IMR-90 (cell line): Measurements from ENCODE around the gene KCNK15. TPM values are rescaled to one million over a fixed set of nuclear protein-coding genes. Genes with fewer than 3 reads are reported as not detected.
A peak's percentile ranks its signal among the peaks of the same experiment; 100 is the strongest.

Experiments
- ATAC-seq: fragments of 200-7000 bp; cut with Tn5 transposase; 2 replicates; pipeline ENCODE4 v1.9.1; 2020; ENCODE audit warnings: low read depth, mild to moderate bottlenecking, moderate library complexity
- BruUV-seq: library from RNA; stranded (reverse); fragments of 400-500 nt; replicated peaks from 2 replicates; lab custom pipeline; 2021; lab: Mats Ljungman, UMichigan
- CTCF ChIA-PET: fragments of 300-600 bp; formaldehyde crosslinking; extraction: SDS; loops from one replicate; lab custom pipeline; 2021; ENCODE audit warnings: antibody characterized with exemption; lab: Yijun Ruan, JAX
- POLR2A ChIA-PET: fragments of 300-600 bp; sonication (Branson Sonifier 250); formaldehyde crosslinking; loops from one replicate; lab custom pipeline; 2022; ENCODE audit warnings: antibody characterized with exemption; ENCODE audit not compliant: unreplicated experiment; lab: Charles Lee
- DNase-seq: peaks from one replicate; pipeline ENCODE4 v3.0.0; 2013
- H2AFZ ChIP-seq: replicated peaks from 2 replicates; pipeline ENCODE3; 2013; ENCODE audit warnings: low read length, mild to moderate bottlenecking; ENCODE audit not compliant: poor library complexity
- H2AK5ac ChIP-seq: 2 replicates; pipeline ENCODE4 v1.6.1; 2013; ENCODE audit warnings: low read depth, low read length, inconsistent platforms
- H2AK9ac ChIP-seq: replicated peaks from 2 replicates; pipeline ENCODE3; 2013; ENCODE audit warnings: mild to moderate bottlenecking, low read depth, low read length, moderate library complexity; ENCODE audit not compliant: poor library complexity
- H2BK120ac ChIP-seq: 2 replicates; pipeline ENCODE4 v1.6.1; 2013; ENCODE audit warnings: low read depth, low read length, inconsistent platforms
- H2BK15ac ChIP-seq: 3 replicates; pipeline ENCODE4 v1.6.1; 2013; ENCODE audit warnings: low read depth, low read length, inconsistent platforms
- H2BK20ac ChIP-seq: 2 replicates; pipeline ENCODE4 v1.6.1; 2013; ENCODE audit warnings: low read depth, mild to moderate bottlenecking, inconsistent platforms, low read length, moderate library complexity
- H2BK5ac ChIP-seq: 2 replicates; pipeline ENCODE4 v1.6.1; 2013; ENCODE audit warnings: mild to moderate bottlenecking, low read depth, low read length, inconsistent platforms; ENCODE audit not compliant: poor library complexity, severe bottlenecking
- H3K14ac ChIP-seq: replicated peaks from 2 replicates; pipeline ENCODE4 v1.6.1; 2013; ENCODE audit warnings: low read depth, low read length, inconsistent platforms
- H3K18ac ChIP-seq: 2 replicates; pipeline ENCODE4 v1.6.1; 2013; ENCODE audit warnings: low read depth, low read length, control low read depth
- H3K23ac ChIP-seq: 2 replicates; pipeline ENCODE4 v1.6.1; 2013; ENCODE audit warnings: low read depth, low read length, inconsistent platforms
- H3K27ac ChIP-seq: 2 replicates; pipeline ENCODE4 v1.5.1; 2013; ENCODE audit warnings: mild to moderate bottlenecking, control low read depth, low read length; ENCODE audit not compliant: insufficient read depth
- H3K27me3 ChIP-seq: 2 replicates; pipeline ENCODE4 v1.6.1; 2013; ENCODE audit warnings: low read length; ENCODE audit not compliant: control insufficient read depth, insufficient read depth
- H3K36me3 ChIP-seq: 2 replicates; pipeline ENCODE4 v1.6.1; 2013; ENCODE audit warnings: low read length, mixed read lengths; ENCODE audit not compliant: control insufficient read depth, insufficient read depth
- H3K4ac ChIP-seq: 2 replicates; pipeline ENCODE4 v1.6.1; 2013; ENCODE audit warnings: low read depth, low read length, inconsistent platforms
- H3K4me1 ChIP-seq: 2 replicates; pipeline ENCODE4 v1.6.1; 2013; ENCODE audit warnings: low read length, mixed read lengths; ENCODE audit not compliant: control insufficient read depth, insufficient read depth
- H3K4me2 ChIP-seq: 2 replicates; pipeline ENCODE4 v1.6.1; 2013; ENCODE audit warnings: low read depth, mild to moderate bottlenecking, control low read depth, low read length, moderate library complexity
- H3K4me3 ChIP-seq: 2 replicates; pipeline ENCODE4 v1.5.1; 2013; ENCODE audit warnings: low read depth, mild to moderate bottlenecking, control low read depth, low read length, moderate library complexity; ENCODE audit not compliant: insufficient read depth
- H3K56ac ChIP-seq: 2 replicates; pipeline ENCODE4 v1.6.1; 2013; ENCODE audit warnings: low read length, inconsistent platforms; ENCODE audit not compliant: insufficient read depth; ENCODE audit errors: extremely low read depth
- H3K79me1 ChIP-seq, 2 experiments: 2 replicates each; pipeline ENCODE4 v1.6.1; 2013; ENCODE audit warnings: low read length in 2 of 2, inconsistent platforms in 1 of 2, low read depth in 1 of 2
- H3K9ac ChIP-seq: 2 replicates; pipeline ENCODE4 v1.6.1; 2013; ENCODE audit warnings: low read depth, low read length, control low read depth
- H3K9me1 ChIP-seq: 2 replicates; pipeline ENCODE4 v1.6.1; 2013; ENCODE audit warnings: low read length, inconsistent platforms; ENCODE audit not compliant: insufficient read depth
- H3K9me3 ChIP-seq: 2 replicates; pipeline ENCODE4 v1.6.1; 2013; ENCODE audit warnings: low read length; ENCODE audit not compliant: control insufficient read depth, insufficient read depth
- H4K20me1 ChIP-seq: 2 replicates; pipeline ENCODE4 v1.6.1; 2013; ENCODE audit warnings: low read length, inconsistent platforms; ENCODE audit not compliant: insufficient read depth
- H4K5ac ChIP-seq: 2 replicates; pipeline ENCODE4 v1.6.1; 2013; ENCODE audit warnings: mild to moderate bottlenecking, low read depth, low read length, control low read depth
- H4K8ac ChIP-seq, 2 experiments: 2 replicates each; pipeline ENCODE4 v1.6.1; 2013; ENCODE audit warnings: low read depth in 2 of 2, low read length in 2 of 2, control low read depth in 1 of 2, inconsistent platforms in 1 of 2
- H4K91ac ChIP-seq: 2 replicates; pipeline ENCODE4 v1.6.1; 2013; ENCODE audit warnings: low read depth, low read length, inconsistent platforms; ENCODE audit not compliant: insufficient read depth
- CEBPB ChIP-seq: IDR thresholded peaks from 2 replicates; pipeline ENCODE4 v1.6.1; 2012; ENCODE audit warnings: low read depth, low read length, improper control_type of control experiment
- POLR2A ChIP-seq: IDR thresholded peaks from 2 replicates; pipeline ENCODE4 v1.6.1; 2012; ENCODE audit warnings: mild to moderate bottlenecking, low read depth, low read length
- WGBS, 2 experiments: methylation state at CpG; one replicate each; pipeline versions ENCODE4 v1.1.5 to v1.1.7; 2013; ENCODE audit warnings: missing lambda C conversion rate in 2 of 2; ENCODE audit not compliant: insufficient read length in 1 of 2; ENCODE audit errors: extremely low coverage in 2 of 2; 5-methylcytosine and 5-hydroxymethylcytosine counted together
- dilution Hi-C: fragments of 300-500 bp; cut with HindIII; formaldehyde crosslinking; loops from one replicate; pipeline ENCODE4 v1.14.3; 2018; ENCODE audit warnings: low sequenced_read_pairs; ENCODE audit not compliant: unreplicated experiment
- in situ Hi-C: fragments of 300-500 bp; cut with MboI; formaldehyde crosslinking; loops from 3 replicates; pipeline ENCODE4 v1.14.3; 2019; ENCODE audit warnings: low sequenced_read_pairs, inconsistent platforms, mixed read lengths
- intact Hi-C: fragments of 100-400 bp; cut with micrococcal nuclease; formaldehyde crosslinking; loops from 2 replicates; pipeline ENCODE4 v1.10.0; 2022
- polyA plus RNA-seq, 3 experiments: library from polyadenylated mRNA; depleted of rRNA; stranded (reverse); fragments of >200 nt; gene quantifications; 2 replicates each; pipeline ENCODE4 v1.2.3, GENCODE V29; 2012; ENCODE audit warnings: low replicate concordance in 1 of 3
- total RNA-seq: library from RNA; depleted of rRNA; stranded (reverse); fragments of >200 nt; gene quantifications from 2 replicates; pipeline ENCODE4 v1.2.3, GENCODE V29; 2012

KCNK15 gene
- total and polyA plus RNA-seq, 2 of the 4 experiments (the other 2 are of a cell fraction), result not detected

- no peaks in the 10 kb centered on the region for H3K9me3 ChIP-seq
- 20% methylated on average over 1 of the region's 3 CpGs; no CpG with 5 or more reads in 1 of the 2 experiments for whole genome bisulfite sequencing, 2 experiments
- H2BK15ac ChIP-seq, result no peak overlapping the region
- no peak overlapping the region for H4K91ac ChIP-seq
- H3K23ac ChIP-seq, result no peak overlapping the region
- no peaks in the 10 kb centered on the region for H4K20me1 ChIP-seq
- ChIA-PET POLR2A (no interaction called here), CTCF (no interaction called here)
- H3K56ac ChIP-seq, result no peak overlapping the region
- no peak overlapping the region for H3K9ac ChIP-seq
- H2AFZ ChIP-seq, result no peak overlapping the region
- no TSS peak for BruUV-seq
- no peak overlapping the region for H3K4me3 ChIP-seq
- no peaks in the 10 kb centered on the region for H3K36me3 ChIP-seq
- H3K4me1 ChIP-seq, result no peaks in the 10 kb centered on the region
- dilution Hi-C loops, result no loop called here
- no peak overlapping the region for H3K4ac ChIP-seq
- no peak overlapping the region for H2BK20ac ChIP-seq
- H3K79me1 ChIP-seq, result no peaks in the 10 kb centered on the region
- no peaks in the 10 kb centered on the region for H3K9me1 ChIP-seq
- H2AK5ac ChIP-seq, result no peak overlapping the region
- H3K14ac ChIP-seq, result no peak overlapping the region
- H3K27ac ChIP-seq, result no peak overlapping the region
- no peak overlapping the region for H2AK9ac ChIP-seq
- ATAC-seq (no peak), DNase-seq (no peak)
- intact Hi-C loops, result no loop called here
- H4K5ac ChIP-seq, result no peak overlapping the region
- H2BK5ac ChIP-seq, result no peak overlapping the region
- no peak overlapping the region for H3K18ac ChIP-seq
- in situ Hi-C loops, result no loop called here
- no peak overlapping the region for H4K8ac ChIP-seq
- TF ChIP-seq CEBPB (peak; percentile 36; the same call in 1 of the 2 replicates), POLR2A (no peak)
- no peaks in the 10 kb centered on the region; the same call in none of the 2 replicates for H3K27me3 ChIP-seq
- H2BK120ac ChIP-seq, result no peak overlapping the region
- H3K4me2 ChIP-seq, result no peak overlapping the region
Measured at GRCh38 chr20:44781118-44781517, 35.5 kb downstream of the KCNK15 start.
